ENCODE results near the gene RAPGEF1.

RAPGEF1 gene

DNA sequence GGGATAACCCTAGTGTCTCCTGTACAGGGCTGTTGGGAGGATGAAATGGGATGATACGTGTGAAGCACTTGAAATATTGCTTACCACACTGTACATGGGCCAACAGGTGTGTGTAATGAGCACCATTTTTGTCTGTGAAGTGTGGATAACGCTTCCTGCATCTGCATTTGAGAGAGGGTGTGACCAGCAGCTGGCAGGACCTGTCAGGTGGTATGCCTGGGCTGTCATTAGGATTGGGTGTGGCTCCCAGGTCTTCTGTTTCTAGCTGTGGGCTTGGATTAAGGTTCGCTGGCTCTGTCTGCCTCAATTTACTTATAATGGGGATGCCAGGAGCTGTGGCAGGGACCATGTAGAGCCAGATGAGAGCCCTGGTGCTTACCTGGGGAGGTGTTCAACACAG, 120.2 kb downstream of the RAPGEF1 start:
- no peak for DNase-seq

DNA sequence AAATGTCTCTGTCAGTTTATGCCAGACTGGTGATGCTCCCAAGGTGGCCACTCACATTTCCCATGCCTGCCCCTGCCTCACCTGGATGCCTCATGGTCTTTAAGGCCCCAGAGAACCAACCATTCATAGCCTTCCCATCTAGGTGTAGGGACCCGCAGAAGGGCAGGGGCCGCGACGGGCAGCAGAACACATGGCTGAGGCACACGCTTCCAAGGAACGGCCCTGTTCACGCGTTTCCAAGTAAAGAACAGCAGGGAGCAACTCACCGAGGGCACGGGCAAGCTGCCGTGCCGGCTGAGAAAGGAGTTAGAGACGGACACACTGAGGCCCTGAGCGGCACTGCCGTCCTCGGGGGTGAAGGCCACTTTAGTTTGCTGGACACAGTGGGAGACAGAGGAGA, 121.1 kb downstream of the RAPGEF1 start:
- DNase-seq: no peak

DNA sequence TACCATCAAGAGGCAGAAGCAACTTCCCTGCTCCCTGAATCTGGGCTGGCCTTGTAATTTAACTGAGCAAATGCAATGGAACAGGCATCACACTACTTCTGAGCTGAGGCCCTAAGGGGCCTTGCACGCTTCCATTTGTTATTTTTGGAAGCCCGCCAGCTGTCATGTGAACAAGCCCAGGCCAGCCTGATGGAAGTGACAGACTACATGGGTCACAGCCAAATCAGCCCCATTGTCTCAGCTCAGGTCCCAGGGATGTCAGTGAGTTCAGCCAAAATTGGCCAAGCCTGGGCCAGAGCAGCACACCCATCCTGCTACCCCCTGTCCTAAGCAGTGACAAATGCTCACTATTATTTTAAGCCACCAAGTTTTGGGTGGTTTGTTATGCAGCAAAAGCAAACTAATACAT, 121.8 kb downstream of the RAPGEF1 start:
- no peak for DNase-seq

DNA sequence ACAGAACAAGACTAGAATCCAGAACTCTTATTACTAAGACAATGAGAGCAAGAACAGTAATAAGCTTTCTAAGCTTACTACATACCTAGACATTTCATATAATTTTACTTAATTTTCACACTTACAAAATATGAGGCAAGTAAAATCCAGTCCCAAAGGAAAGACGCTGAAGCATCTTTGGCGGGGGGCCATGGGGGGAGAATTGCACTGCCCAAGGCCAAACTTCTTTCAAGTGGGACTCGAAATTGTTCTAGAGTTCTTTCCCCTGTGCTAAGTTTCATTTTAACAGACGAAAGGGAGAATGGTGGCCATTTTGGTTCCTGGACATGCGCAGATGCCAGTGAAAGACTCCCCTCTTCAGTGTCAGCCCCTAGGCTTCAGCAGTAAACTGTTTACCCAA, 122.3 kb downstream of the RAPGEF1 start:
- no peak for DNase-seq

DNA sequence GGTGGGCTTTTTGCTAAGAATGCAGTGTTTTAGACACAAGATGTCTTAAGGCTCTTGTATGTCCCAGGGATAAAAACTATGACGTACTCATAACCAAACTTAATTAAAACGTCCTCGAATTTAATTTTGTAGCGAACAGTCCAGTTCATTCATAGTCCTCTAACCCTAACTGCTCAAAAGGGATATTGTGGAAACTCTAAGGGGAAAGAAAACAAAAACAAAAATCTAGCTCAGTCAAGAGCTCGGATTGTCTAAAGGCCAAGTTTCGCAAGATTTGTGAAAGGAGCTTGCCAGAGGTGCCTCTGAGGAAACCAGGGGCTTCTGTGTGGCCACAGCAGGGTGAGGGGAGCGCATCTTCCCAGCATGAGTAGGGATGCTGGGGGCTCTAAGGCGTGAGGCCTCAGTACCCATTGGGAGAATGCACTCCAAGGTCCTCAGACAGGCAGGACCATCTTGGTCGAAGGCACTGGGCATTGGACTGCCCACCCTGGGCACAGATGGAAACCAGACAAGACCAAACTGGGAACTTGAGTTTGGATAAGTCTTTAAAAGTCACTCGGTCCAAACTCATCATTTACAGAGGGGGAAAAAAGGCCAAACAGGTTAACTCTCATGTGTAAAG, 122.8 kb downstream of the RAPGEF1 start:
- DNase-seq: no peak

DNA sequence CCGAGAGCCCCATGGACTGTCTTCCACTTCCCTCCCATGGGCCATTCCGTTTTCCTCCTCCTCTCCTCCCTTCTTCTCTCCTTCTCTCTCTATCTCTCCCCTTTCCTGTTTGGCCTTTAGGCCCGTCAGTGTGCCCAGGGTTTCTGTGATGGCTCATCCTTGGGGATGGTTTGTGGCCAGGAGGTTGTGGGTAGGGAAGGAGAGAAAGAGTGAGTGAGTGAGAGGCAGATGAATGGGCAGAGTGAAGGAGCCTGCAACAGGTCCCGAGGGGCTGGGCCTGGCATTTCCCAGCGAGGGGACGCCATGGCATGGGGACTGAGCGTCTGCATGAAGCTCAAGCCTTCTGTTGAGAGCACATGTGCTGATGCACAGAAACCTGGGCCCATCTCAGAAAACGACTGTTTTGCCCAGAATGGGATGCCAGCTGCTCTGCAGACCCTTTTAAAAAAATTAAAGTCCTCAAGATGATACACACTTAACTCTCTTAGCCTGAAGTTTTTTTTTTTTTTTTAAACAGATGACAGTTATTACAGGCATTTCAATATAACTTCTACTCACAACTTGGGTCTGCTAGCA, 125.4 kb downstream of the RAPGEF1 start:
- DNase-seq: no peak

DNA sequence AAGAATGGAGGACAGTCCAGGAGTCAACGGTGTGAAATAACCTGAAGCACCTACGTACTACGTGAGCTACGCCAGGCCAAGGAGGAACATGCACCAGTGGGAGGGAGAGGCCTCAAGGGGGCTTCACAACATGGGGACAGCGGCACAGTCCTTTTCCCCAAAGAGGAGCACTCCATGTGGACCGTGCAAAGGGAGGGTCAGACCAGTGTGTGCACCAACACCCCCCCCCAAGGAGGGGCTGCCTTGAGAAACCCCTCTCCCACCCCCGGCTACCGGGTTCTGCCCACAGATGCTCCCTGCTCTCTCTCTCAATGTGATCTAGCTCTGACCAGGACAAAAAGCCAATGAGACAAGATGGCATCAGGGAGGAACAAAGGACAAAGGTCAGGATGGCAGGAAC, 126.0 kb downstream of the RAPGEF1 start:
- DNase-seq: no peak

DNA sequence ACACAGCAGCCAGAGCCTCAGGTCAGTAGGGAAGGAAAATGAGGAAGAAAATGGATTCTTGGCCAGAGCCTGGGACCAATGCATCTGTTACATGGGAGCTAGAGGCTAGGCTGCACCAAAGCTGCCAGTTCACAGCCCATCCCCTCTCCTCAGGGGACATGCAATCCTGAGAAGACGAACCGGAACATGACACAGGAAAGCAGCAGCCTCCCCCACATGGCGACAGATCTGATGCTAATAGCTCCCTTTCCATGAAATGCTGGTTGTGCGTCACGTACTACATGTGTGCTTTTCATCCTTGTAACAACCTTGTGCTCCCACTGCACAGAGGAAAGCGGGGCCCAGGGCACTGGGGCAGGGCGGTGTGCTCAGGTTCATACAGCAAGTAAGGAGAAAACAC, 127.0 kb downstream of the RAPGEF1 start:
- DNase-seq: no peak

DNA sequence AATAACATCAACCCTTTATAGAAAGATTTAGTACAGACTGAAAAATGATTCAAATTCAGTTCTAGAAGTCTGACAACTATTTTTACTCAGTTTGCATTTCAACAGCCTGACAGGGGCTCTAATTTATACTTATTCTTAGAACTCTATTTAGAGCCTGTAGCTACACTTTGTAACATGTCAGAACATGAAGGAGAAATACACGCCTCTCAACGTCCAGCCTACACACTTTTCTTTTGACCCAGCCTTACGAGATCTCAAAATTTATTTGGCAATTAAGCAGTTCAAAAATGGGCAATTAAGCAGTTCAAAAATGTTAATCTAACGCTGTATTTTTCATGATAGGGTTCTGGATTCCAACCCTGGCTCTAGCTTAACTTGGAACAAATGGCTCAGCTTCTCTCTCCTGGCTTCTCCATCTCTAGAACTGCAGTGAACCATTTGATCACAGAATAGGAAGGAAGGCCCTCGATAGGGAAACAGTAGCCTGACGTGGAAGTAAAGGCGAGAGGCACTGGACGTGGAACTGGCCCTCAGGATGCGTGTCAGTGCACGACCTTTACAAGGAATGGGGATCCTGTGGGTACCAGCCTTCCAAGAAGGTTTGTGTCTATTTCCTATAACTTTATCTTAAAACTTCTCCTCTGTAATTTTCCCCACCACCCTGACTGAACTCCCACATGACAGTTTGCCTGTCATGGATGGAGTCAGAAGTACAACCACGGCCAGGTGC, 128.1 kb downstream of the RAPGEF1 start:
- DNase-seq: no peak

DNA sequence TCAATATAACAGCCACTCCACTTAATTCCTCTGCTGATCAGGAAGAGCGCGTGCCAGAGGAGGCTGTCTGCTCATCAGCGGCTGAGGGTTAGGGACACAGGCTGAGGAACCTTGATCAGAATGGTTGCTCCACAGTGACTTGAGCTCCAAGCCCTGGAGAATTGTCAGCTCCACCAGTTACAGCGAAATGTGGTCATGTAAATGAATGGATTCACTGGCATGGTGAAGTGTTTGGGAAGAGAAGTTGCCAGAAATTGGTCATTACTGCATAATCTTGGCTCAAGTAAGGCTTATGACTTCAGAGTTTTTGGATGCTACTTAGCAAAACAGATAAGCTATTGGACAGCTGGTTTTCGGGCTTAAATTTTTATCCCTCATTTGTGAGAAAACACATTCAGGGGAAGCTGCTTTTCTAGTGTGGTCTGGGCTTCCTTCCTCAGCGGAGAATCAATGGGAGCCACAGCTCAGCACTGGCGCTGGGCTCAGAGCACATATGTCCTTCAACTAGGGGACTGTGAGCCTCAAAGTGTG, 129.6 kb downstream of the RAPGEF1 start:
- DNase-seq: no peak

DNA sequence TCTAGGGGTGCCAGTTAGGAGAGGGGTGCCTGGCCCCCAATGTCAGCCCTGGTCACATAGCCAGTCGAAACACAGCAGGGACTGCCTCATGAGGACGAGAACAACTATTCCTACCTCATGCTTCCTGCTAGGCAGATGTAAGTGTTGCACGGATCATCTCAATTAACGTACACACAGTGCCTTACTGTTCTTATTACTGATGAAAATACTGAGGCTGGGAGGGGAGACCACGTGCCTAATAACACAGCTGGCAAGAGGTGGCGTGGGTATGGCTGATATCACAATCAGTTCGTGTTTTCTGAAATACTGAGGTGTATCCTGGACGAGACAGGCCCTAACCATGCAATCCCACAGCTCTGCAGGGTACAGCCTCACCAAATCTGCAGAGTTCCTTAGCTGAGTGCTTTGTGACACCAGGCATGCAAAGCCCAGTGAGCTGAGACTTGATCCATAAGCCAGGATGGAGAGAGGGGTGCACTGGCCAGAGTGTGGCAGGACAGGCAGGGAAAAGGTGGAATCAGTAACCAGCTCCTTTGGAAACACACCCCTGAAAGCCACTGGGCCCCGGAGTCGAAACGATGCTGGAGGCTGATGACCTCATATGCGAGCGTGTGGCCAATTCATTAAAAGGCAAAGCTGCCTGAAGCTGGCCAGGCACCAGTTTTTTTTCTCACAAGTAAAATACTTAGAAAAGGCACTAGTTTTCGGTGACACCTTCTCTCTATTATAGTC, 130.6 kb downstream of the RAPGEF1 start:
- no peak for DNase-seq

DNA sequence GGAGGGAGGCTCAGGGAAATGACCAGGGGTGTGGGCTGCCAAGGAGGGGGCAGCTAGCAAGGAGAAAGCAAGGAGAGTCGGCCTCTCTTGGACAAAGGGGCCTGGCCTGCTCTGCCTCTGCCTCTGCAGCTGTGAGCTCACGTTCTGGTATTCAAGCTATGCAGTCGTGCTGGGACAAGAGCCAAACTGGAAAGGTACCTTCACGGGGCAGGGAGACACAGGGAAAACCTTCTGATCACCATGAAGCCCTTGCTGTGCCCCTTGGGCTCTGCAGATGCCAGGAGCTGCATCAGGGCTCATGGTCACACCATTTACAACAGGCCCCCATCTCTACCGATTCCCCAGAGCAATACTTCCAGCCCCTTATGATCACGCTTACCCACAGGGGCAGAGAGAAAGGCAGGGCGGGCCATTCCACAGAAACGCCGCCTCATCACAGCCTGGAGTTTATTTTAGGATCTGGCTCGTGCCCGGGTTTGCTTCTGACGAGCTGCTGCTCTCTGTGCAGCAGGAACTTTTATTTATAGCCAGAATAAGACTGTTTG, 131.3 kb downstream of the RAPGEF1 start:
- DNase-seq: no peak

DNA sequence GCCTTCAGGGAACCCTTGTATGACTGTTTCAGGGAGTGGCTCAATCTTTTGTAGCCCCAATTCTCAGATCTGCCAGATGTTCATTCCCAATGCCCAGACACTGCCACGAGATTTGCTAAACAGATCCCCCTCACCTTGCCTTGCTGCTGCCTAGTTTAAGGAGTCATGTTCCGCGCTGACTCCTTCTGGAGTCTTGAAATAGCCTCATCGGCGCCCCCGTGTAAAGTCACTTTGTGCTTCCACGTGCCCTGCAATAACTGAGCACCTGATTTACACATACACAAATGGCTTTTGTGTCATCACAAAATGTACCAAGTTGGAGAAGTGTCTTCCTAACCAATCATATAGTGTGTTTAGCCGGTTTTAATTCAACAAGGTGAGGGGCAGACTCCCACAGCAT, 132.3 kb downstream of the RAPGEF1 start:
- no peak for DNase-seq

DNA sequence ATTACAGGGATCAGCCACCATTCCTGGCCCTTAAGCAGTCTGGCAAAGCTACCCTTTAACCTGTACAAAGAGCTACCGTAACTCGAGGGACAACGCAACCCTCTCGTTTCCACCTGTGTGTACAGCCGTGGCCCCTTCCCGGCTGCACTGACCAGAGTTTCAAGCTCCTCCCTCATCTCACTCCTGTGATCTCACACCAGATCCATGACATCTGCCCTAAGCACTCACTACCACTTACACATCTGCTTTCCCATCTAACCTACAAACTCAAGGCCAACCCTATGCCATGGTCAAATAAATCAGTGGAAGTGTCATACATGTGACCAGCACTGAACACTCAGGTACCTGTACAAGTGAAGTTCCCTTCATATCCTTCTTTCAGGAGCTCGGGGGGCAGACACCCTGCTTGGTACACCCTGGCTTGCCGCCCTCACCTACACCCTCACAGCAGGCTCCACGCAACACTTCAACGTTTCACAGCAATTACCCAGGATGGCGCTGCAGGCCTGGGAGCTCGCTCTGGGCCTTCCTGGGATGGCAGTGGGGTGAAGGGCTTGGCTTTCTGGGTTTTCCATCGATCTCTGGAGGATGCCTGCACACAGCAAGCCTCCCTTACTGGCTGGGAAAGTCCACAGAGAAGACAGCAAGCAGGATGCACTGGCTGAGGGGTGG, 132.8 kb downstream of the RAPGEF1 start:
- no peak for DNase-seq

DNA sequence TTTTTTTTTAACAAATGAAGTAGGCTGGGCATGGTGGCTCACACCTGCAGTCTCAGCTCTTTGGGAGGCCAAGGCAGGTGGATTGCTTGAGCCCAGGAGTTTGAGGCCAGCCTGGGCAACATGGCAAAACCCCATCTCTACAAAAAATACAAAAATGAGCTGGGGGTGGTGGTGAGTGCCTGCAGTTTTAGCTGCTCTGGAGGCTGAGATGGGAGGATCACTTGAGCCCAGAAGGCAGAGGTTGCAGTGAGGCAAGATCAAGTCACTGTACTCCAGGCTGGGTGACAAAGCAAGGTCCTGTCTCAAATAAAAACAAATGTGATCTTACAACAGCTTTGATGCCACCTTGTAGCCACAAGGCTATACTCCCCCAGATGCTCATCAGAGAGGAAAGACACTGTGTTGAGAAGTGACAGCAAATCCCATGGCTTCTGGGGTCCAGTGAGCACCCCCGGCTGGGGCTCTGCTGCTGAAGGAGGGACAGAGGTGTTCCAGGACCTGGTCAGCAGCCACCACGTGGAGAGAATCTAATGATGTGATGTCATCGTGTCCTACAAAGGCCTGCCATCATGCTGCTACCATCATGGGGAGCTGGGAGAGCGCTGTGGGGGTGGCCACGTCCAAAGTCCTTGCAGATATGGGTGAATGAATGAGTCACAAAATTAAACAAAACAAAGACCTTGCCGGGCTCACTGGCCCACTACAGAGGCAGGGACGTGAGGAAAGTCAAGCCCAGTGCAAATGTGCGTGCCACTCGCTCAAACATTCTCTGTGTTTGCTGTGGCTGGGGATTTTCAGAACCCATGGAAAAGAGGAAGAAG, 133.9 kb downstream of the RAPGEF1 start:
- DNase-seq: no peak

DNA sequence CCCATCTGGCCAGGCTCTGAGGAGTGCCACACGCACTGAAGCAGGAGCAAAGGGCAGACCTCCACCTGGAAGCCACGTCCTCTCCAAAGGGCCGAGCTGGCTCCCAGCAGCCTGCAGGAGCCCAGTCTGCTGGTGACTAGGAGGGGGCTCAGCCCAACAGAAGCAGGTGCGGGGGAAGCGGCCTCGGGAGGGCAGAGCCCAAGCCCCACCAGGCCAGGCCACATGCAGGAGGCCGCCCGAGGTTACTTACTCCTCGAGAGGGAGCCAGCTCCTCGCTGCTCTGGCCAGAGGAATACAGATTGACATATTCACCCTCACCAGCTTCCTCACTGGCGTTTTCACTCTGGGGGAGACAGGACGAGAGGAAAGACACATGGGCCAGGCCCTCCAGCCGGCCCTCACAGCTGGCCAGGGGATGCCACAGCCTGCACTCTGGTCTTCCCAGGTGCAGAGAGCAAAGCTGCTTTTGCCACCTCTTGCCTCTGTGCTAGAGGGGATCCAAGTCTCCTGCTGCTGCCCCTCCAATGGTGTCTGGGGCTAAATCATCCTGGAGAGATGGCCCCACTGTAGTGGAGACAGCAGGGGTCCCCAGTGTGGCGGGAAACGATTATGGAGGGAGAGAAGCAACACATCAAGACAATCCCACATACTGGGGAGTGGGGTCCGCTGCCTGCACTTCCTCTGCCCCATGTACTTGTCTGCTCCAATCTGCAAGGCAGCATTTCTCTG, 136.0 kb downstream of the RAPGEF1 start:
- no peak for DNase-seq

DNA sequence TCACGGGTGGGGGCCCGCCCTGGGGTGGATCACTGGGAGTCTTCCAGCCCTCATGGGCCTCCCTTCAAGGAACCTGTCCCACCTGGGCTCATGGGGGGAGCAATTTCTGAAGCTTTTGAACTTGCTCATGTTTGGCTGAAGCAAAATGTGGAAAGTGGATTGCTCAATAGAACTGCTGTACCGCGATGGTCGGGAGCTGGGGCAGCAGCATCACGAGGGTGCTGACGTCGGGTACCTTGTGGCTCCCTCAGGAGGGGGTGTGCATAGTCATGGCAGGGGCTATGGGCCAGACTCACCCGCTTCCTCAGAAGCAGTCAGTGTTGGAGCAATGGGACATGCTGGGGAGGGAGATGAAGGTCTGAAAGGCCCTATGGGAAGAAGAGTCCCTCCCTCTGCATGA, 136.7 kb downstream of the RAPGEF1 start:
- no peak for DNase-seq

DNA sequence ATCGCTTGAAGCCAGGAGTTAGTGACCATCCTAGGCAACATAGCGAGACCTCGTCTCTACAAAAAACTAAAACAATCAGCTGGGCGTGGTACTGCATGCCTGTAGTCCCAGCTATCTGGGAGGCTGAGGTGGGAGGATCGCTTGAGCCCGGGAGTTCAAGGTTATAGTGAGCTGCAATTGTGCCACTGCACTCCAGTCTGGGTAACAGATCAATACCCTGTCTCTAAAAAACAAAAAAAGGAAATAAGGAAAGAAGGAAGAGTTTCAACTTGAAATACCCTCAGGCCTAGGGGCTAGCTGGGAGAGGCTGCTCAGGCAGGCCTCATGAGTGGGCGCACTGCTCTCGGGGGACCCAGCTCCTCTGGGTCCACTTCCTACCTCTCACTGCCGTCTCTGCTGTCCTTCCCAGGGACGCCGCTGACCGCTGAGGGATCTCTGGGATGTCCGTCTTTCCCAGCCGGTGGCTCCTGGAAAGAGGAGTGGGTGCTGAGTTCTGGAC, 138.1 kb downstream of the RAPGEF1 start:
- DNase-seq: no peak

DNA sequence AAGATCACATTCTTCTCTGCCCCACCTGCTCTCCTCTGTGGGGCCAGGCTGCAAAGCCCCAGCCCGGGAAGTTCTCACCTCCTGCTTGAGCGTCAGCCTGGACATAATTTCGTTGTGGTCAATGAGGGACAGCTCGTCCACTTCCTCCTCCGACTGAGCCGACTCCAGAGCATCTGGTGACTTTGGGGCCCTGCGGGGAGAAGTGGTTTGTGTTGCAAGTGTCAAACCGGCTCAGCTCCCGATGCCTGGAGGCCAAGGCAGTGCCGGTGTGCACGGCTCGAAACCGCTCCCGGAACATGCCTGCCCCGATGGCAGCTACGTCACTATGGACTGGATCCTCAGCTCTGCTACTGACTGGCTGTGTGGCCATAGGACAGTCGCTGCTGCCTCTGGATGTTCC, 141.8 kb downstream of the RAPGEF1 start:
- DNase-seq: no peak

DNA sequence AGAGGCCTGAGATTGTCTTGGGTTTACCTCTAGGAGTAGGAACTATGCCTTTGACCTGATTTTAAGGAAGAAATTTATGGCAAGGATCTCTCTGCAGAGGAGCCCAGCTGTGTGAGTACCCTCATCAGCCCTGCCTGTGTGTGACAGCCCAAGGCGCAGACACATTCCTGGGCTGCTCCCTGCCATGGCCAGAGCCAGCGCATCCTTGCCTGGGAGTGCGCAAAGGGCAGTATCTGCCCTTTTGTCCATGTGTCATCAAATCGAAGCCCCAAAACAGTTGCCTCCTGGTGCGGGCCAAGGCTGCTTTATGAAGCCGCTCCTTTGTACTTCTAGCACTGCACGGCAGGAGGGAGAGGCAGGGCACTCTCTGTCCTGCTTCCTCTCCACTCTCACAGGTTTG, 142.6 kb downstream of the RAPGEF1 start:
- DNase-seq: no peak

DNA sequence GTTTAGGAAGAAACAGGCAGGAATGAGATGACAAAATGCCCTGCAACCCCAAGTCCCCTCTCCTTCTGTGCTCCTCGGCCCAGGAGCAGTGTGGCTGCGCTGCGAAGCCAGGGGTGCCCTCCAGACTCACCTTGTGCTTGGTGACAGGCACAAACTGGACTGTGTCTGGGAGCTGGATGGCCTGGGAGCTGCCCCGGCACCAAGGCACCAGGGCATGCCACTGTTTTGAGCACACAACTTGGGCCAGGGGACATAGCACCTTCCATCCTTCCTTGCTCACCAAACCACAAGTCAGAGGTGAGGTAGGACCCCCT, 143.5 kb downstream of the RAPGEF1 start:
- DNase-seq: no peak
